Activated CD8-positive, alpha-beta T cell treated with anti-CD3 and anti-CD28 coated beads for 36 hours (primary cell): ENCODE data around the gene CLCNKA. TPM values are rescaled to one million over a fixed set of nuclear protein-coding genes. Genes with fewer than 3 reads are reported as not detected.

Experiments
- ATAC-seq: fragments of 200-7000 bp; cut with Tn5 transposase; one replicate; pipeline ENCODE4 v1.10.0; 2021; ENCODE audit warnings: mild to moderate bottlenecking, moderate library complexity
- CTCF ChIA-PET: fragments of 350-600 bp; sonication (Branson Sonifier 250); formaldehyde crosslinking; loops from one replicate; lab custom pipeline; 2021; ENCODE audit warnings: antibody characterized with exemption; lab: Charles Lee
- POLR2A ChIA-PET: fragments of 350-600 bp; sonication (Branson Sonifier 250); formaldehyde crosslinking; loops from one replicate; lab custom pipeline; 2021; ENCODE audit warnings: antibody characterized with exemption; lab: Charles Lee
- DNase-seq: peaks from one replicate; pipeline ENCODE4 v3.0.0-alpha.2; 2020
- H3K27ac Mint-ChIP-seq: one replicate; pipeline ENCODE4 v1.8.0; 2021; ENCODE audit warnings: mild to moderate bottlenecking, mixed read lengths
- H3K27me3 Mint-ChIP-seq: one replicate; pipeline ENCODE4 v1.8.0; 2021; ENCODE audit warnings: mixed read lengths
- H3K36me3 Mint-ChIP-seq: one replicate; pipeline ENCODE4 v1.8.0; 2021; ENCODE audit warnings: low read depth, mixed read lengths
- H3K4me1 Mint-ChIP-seq: one replicate; pipeline ENCODE4 v1.8.0; 2021; ENCODE audit warnings: low read depth, mixed read lengths
- H3K4me3 Mint-ChIP-seq: one replicate; pipeline ENCODE4 v1.8.0; 2021; ENCODE audit warnings: mild to moderate bottlenecking, moderate library complexity, mixed read lengths
- H3K9me3 Mint-ChIP-seq: one replicate; pipeline ENCODE4 v1.8.0; 2021; ENCODE audit warnings: mixed read lengths
- intact Hi-C: fragments of 100-400 bp; cut with micrococcal nuclease; formaldehyde crosslinking; loops from one replicate; pipeline ENCODE4 v1.10.0; 2022
- total RNA-seq, 2 experiments: library from RNA; stranded (reverse); gene quantifications; one replicate each; pipeline ENCODE4 v1.2.3, GENCODE V29; 2021
- TF ChIP-seq, protein P1 (sequence below): fragments of 200-600 bp; IDR thresholded peaks from one replicate; pipeline ENCODE4 v1.8.0; 2022; ENCODE audit warnings: antibody characterized with exemption, mild to moderate bottlenecking

Gene CLCNKA
- total RNA-seq, 2 experiments from 2014 or later, result not detected

DNA sequence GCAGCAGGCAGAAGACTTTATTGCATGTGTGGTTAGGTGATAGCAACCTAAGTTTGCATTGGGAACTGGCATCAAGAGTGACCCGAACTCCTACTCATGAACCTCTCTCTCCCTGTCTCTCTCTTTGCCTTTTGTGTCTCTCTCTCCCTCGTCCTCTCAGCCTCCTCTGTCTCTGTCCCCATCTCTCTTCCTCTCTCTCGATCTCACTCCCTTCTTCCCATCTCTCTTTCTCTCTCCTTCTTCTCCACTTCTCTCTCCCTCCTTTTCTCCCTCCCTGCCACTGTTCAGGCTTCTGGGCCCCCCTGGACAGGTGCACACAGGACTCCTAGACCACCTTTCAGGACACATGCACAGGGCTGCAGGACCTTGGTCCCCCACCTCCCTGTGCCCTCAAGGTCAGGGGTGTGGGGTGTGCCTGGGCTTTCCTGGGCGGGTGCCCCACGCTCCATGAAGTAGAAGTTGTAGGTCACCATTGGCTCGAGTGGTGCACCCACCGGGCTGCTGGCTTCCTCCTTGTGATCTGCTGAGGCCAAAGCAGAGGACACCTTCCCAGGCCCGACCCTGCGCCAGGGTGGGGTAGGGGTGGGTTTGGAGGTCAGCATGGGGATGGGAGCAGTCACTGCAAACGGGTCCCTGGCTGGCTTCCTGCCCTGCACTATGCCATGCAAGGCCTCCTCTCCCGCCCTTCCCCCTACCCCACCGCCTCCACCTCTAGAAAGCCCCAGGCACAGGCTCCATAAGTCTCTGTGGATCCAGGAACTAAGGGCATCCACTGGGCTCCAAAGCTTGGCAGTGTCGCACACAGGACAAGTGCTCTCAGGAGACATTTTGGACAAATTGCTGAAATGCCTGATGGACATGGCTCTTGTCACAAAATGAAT lies 32.7 kb upstream of the CLCNKA start:
- Mint-ChIP-seq H3K9me3 (no peaks in the 10 kb centered on the region), H3K4me1 (peaks cover 14% of the 10 kb centered on the region), H3K27ac (no peak overlapping the region), H3K36me3 (no peaks in the 10 kb centered on the region), H3K4me3 (no peak overlapping the region), H3K27me3 (no peaks in the 10 kb centered on the region)
- intact Hi-C loops, result no loop called here
- TF ChIP-seq, protein P1, sequence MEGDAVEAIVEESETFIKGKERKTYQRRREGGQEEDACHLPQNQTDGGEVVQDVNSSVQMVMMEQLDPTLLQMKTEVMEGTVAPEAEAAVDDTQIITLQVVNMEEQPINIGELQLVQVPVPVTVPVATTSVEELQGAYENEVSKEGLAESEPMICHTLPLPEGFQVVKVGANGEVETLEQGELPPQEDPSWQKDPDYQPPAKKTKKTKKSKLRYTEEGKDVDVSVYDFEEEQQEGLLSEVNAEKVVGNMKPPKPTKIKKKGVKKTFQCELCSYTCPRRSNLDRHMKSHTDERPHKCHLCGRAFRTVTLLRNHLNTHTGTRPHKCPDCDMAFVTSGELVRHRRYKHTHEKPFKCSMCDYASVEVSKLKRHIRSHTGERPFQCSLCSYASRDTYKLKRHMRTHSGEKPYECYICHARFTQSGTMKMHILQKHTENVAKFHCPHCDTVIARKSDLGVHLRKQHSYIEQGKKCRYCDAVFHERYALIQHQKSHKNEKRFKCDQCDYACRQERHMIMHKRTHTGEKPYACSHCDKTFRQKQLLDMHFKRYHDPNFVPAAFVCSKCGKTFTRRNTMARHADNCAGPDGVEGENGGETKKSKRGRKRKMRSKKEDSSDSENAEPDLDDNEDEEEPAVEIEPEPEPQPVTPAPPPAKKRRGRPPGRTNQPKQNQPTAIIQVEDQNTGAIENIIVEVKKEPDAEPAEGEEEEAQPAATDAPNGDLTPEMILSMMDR, result no peak
- ATAC-seq, result no peak
- ChIA-PET POLR2A (no interaction called here), CTCF (no interaction called here)
- DNase-seq, result no peak

DNA sequence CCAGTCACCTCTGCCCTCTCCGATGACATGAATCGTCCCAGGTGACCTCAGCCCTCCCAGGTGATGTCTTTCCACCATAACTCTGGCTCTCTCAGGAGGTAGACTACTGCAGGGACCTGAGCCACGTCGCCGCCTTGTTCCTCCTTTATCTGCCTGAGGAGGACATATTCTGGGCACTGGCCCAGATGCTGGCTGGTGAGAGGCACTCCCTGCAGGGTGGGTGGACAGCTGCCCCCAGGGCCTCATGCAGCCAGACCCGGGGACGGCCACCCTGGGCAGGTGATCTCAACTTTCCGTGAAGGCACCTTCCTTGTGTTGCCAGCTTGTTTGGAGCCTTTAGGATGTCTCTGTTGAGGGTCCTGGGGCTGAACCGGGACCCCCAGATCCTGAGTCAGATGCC lies 32.1 kb upstream of the CLCNKA start:
- H3K4me3 Mint-ChIP-seq, result no peak overlapping the region
- ATAC-seq, result no peak
- intact Hi-C loops, result loop anchor here (5.0 kb wide), 1 partner anchor 187 kb away; no protein-coding TSS in a partner anchor
- H3K27ac Mint-ChIP-seq, result no peak overlapping the region
- DNase-seq, result no peak
- no peaks in the 10 kb centered on the region for H3K27me3 Mint-ChIP-seq
- H3K9me3 Mint-ChIP-seq, result no peaks in the 10 kb centered on the region
- ChIA-PET POLR2A (no interaction called here), CTCF (no interaction called here)
- peaks cover 10% of the 10 kb centered on the region for H3K4me1 Mint-ChIP-seq
- TF ChIP-seq, protein P1, result no peak
- H3K36me3 Mint-ChIP-seq, result no peaks in the 10 kb centered on the region

DNA sequence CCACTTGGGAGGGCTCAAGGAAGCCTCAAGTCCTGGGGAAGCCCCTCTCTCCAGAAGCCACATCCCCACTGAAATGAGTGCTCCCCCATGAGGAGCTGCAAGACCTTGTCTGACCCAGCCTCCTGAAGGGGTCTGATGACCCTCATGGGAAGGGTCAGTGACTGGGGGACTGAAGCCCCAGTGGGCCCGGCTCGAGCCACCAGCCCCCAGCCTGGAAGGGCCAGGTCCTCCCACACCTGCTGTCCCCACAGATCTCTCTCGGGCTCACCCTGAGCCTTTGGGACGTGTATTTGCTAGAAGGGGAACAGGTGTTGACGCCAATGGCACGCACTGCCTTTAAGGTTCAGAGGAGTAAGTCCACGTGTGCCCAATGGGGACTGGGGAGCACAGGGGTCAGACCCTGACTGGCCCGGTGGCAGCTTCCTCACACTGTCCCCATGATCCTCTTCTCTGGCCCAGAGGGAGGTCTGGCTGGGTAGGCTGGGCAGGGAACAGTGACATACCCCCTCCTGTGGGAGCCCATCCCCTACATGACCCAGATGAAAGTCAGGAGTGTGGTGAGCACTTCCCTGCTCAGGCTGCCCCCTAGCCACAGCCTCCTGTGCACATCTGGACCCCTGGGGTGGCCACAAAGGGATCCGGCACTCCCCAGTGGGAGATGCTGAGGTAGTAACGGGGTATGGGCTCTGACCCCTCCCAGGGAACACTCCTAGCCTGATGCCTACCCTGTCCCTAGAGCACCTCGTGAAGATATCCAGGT lies 30.2 kb upstream of the CLCNKA start:
- CTCF ChIA-PET, result no interaction called here
- Mint-ChIP-seq H3K9me3 (no peaks in the 10 kb centered on the region), H3K36me3 (no peaks in the 10 kb centered on the region), H3K4me1 (no peaks in the 10 kb centered on the region), H3K27me3 (no peaks in the 10 kb centered on the region), H3K4me3 (no peak overlapping the region), H3K27ac (no peak overlapping the region)
- DNase-seq, result no peak
- intact Hi-C loops, result loop anchor here (5.0 kb wide), 1 partner anchor 189 kb away; no protein-coding TSS in a partner anchor
- TF ChIP-seq, protein P1, result no peak
- ATAC-seq, result no peak
- POLR2A ChIA-PET, result no interaction called here

DNA sequence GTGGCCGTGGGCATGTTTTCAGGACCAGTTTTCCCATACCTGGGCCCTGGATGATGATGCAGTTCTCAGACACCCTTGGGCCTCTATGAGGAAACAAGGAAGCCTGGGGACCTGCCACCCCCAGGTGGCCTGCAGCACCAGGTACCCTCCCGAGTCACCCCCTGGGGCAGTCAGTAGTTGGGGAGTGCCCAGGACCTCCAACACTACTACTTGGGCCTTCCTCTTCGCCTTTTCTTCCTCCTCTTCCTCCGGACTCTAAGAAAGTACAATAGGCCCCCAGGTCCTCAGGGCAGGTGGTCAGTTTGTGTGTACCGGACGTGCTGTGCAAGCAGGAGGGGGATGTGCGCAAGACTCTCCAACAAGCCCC lies 29.7 kb upstream of the CLCNKA start:
- Mint-ChIP-seq H3K27ac (no peak overlapping the region), H3K27me3 (no peaks in the 10 kb centered on the region), H3K36me3 (no peaks in the 10 kb centered on the region), H3K9me3 (no peaks in the 10 kb centered on the region), H3K4me3 (no peak overlapping the region), H3K4me1 (no peaks in the 10 kb centered on the region)
- intact Hi-C loops, result loop anchor here (5.0 kb wide), 1 partner anchor 190 kb away; no protein-coding TSS in a partner anchor
- ATAC-seq, result no peak
- CTCF ChIA-PET, result no interaction called here
- TF ChIP-seq, protein P1, result no peak
- POLR2A ChIA-PET, result no interaction called here
- no peak for DNase-seq
